GM23338 (cell line): ENCODE measurements around the gene TMEM229B. TPM values are rescaled to one million over a fixed set of nuclear protein-coding genes. Genes with fewer than 3 reads are reported as not detected.

Experiments
- ATAC-seq: fragments of 200-7000 bp; cut with Tn5 transposase; 3 replicates; pipeline ENCODE4 v1.9.1; 2020
- DNase-seq: peaks from one replicate; pipeline ENCODE4 v3.0.0-alpha.2; 2015; ENCODE audit warnings: low spot score
- H2AFZ ChIP-seq: fragments of 200-600 bp; sonication (generic); 2 replicates; pipeline ENCODE4 v1.8.0; 2016; ENCODE audit warnings: antibody characterized with exemption, mild to moderate bottlenecking, moderate library complexity
- H3F3A ChIP-seq: fragments of 200-600 bp; sonication (generic); replicated peaks from 2 replicates; pipeline ENCODE4 v1.8.0; 2017; ENCODE audit warnings: antibody characterized with exemption, mixed run types, low read depth
- H3K27ac ChIP-seq: fragments of 200-600 bp; sonication (generic); 2 replicates; pipeline ENCODE4 v1.6.1; 2016; ENCODE audit warnings: low read depth
- H3K27me3 ChIP-seq: fragments of 200-600 bp; sonication (generic); 2 replicates; pipeline ENCODE4 v1.8.0; 2016; ENCODE audit warnings: mild to moderate bottlenecking, mixed run types, moderate library complexity; ENCODE audit not compliant: insufficient read depth
- H3K36me3 ChIP-seq: fragments of 200-600 bp; sonication (generic); 2 replicates; pipeline ENCODE4 v1.8.0; 2016; ENCODE audit warnings: mild to moderate bottlenecking; ENCODE audit not compliant: insufficient read depth
- H3K4me1 ChIP-seq: fragments of 200-600 bp; sonication (generic); 2 replicates; pipeline ENCODE4 v1.8.0; 2016; ENCODE audit warnings: mild to moderate bottlenecking, moderate library complexity; ENCODE audit not compliant: insufficient read depth
- H3K4me2 ChIP-seq: fragments of 200-600 bp; sonication (generic); 2 replicates; pipeline ENCODE4 v1.7.1; 2017; ENCODE audit warnings: mixed run types
- H3K4me3 ChIP-seq: fragments of 200-600 bp; sonication (generic); 2 replicates; pipeline ENCODE4 v1.6.1; 2016; ENCODE audit warnings: mixed run types
- H3K79me2 ChIP-seq: fragments of 200-600 bp; sonication (generic); replicated peaks from 2 replicates; pipeline ENCODE4 v1.8.0; 2017; ENCODE audit warnings: mild to moderate bottlenecking; ENCODE audit not compliant: insufficient read depth
- H3K9me2 ChIP-seq: fragments of 200-600 bp; sonication (generic); 2 replicates; pipeline ENCODE4 v1.8.0; 2017; ENCODE audit not compliant: insufficient read depth
- H4K20me1 ChIP-seq: fragments of 200-600 bp; sonication (generic); replicated peaks from 2 replicates; pipeline ENCODE4 v1.8.0; 2017; ENCODE audit warnings: mild to moderate bottlenecking; ENCODE audit not compliant: insufficient read depth
- H3K27ac Mint-ChIP-seq: 2 replicates; pipeline ENCODE4 v1.8.0; 2020; ENCODE audit warnings: inconsistent platforms, mild to moderate bottlenecking, moderate library complexity, mixed read lengths
- H3K27me3 Mint-ChIP-seq: 3 replicates; pipeline ENCODE4 v1.8.0; 2022; ENCODE audit warnings: low read depth, mild to moderate bottlenecking, moderate library complexity, mixed read lengths, inconsistent platforms; ENCODE audit not compliant: insufficient read depth, poor library complexity
- H3K36me3 Mint-ChIP-seq: 3 replicates; pipeline ENCODE4 v1.8.0; 2021; ENCODE audit warnings: low read depth, mild to moderate bottlenecking, inconsistent platforms, moderate library complexity, mixed read lengths
- H3K4me1 Mint-ChIP-seq: 3 replicates; pipeline ENCODE4 v1.8.0; 2020; ENCODE audit warnings: mild to moderate bottlenecking, inconsistent platforms, mixed read lengths
- H3K4me3 Mint-ChIP-seq: 3 replicates; pipeline ENCODE4 v1.8.0; 2021; ENCODE audit warnings: moderate library complexity, mild to moderate bottlenecking, inconsistent platforms, mixed read lengths
- H3K9me3 Mint-ChIP-seq: 3 replicates; pipeline ENCODE4 v1.8.0; 2020; ENCODE audit warnings: moderate library complexity, mild to moderate bottlenecking, inconsistent platforms, mixed read lengths
- CTCF ChIP-seq, 2 experiments: fragments of 200-600 bp in 1 of 2; sonication (generic) in 1 of 2; conservative IDR thresholded peaks; 2 replicates each; pipeline versions ENCODE4 v1.5.1 to v1.6.1; 2016 to 2017; ENCODE audit warnings: antibody characterized with exemption in 2 of 2, low read depth in 2 of 2, mild to moderate bottlenecking in 2 of 2, moderate library complexity in 1 of 2
- ETS1 ChIP-seq: IDR thresholded peaks from 2 replicates; pipeline ENCODE4 v1.6.1; 2016; ENCODE audit warnings: antibody characterized with exemption
- POLR2AphosphoS5 ChIP-seq: IDR thresholded peaks from 2 replicates; pipeline ENCODE4 v1.6.1; 2016; ENCODE audit warnings: antibody characterized with exemption, low read depth
- polyA plus RNA-seq: library from polyadenylated mRNA; unstranded; fragments of >200 nt; fragmentation: Nextera tagmentation; extraction: Ambion mirVana; gene quantifications from 2 replicates; pipeline ENCODE4 v1.2.1, GENCODE V29; 2016
- total RNA-seq: library from RNA; depleted of rRNA; stranded (reverse); fragments of >200 nt; shearing (Covaris generic); gene quantifications from 2 replicates; pipeline ENCODE4 v1.2.3, GENCODE V29; 2014
- TF ChIP-seq, protein P1 (sequence below): IDR thresholded peaks from one replicate; pipeline ENCODE4 v1.6.1; 2018; ENCODE audit warnings: antibody characterized with exemption; ENCODE audit not compliant: unreplicated experiment
- TF ChIP-seq, protein P2 (sequence below): fragments of 250-450 bp; sonication (Bioruptor Pico); IDR thresholded peaks from 2 replicates; pipeline ENCODE4 v1.5.0; 2020; ENCODE audit warnings: mild to moderate bottlenecking, moderate library complexity

The TMEM229B gene
- total and polyA plus RNA-seq, 2 experiments from 2014 or later, result 0.42 to 2.4 TPM

GRCh38 chr14:67440513-67440912, 48.0 kb downstream of the TMEM229B start (continued):
- TF ChIP-seq, protein P1, sequence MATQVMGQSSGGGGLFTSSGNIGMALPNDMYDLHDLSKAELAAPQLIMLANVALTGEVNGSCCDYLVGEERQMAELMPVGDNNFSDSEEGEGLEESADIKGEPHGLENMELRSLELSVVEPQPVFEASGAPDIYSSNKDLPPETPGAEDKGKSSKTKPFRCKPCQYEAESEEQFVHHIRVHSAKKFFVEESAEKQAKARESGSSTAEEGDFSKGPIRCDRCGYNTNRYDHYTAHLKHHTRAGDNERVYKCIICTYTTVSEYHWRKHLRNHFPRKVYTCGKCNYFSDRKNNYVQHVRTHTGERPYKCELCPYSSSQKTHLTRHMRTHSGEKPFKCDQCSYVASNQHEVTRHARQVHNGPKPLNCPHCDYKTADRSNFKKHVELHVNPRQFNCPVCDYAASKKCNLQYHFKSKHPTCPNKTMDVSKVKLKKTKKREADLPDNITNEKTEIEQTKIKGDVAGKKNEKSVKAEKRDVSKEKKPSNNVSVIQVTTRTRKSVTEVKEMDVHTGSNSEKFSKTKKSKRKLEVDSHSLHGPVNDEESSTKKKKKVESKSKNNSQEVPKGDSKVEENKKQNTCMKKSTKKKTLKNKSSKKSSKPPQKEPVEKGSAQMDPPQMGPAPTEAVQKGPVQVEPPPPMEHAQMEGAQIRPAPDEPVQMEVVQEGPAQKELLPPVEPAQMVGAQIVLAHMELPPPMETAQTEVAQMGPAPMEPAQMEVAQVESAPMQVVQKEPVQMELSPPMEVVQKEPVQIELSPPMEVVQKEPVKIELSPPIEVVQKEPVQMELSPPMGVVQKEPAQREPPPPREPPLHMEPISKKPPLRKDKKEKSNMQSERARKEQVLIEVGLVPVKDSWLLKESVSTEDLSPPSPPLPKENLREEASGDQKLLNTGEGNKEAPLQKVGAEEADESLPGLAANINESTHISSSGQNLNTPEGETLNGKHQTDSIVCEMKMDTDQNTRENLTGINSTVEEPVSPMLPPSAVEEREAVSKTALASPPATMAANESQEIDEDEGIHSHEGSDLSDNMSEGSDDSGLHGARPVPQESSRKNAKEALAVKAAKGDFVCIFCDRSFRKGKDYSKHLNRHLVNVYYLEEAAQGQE, result no peak
- TF ChIP-seq CTCF (conservative IDR thresholded peaks at IDR 0.05; ENCODE audit: low read depth in 2 of 2), result no peak
- no peak for TF ChIP-seq POLR2AphosphoS5
- no peak for TF ChIP-seq ETS1

DNA sequence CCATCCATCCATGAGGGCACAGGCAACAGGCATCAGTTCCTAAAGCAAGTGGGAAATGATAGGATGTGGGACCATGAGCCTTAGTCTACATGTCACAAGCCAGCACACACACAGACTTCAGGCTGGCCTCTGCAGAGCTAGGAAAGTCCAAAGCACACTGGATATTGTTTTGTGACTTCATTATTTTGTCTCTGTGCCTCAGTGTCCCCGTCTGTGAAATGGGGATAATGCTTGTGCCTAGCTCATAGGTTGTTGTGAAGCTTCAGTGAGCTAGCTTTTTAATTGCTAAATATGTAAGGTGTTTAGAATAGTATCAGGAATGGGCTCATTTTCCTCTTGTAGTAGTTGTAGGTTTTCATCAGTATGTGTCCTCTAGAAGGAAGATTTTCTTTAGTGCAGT, 49.6 kb downstream of the TMEM229B start:
- no peak for DNase-seq
- no peaks in the 10 kb centered on the region for H3F3A ChIP-seq
- no peaks in the 10 kb centered on the region for H3K27me3 ChIP-seq
- no peak for ATAC-seq
- TF ChIP-seq ETS1, result no peak
- TF ChIP-seq, protein P1, result no peak
- TF ChIP-seq, protein P2, sequence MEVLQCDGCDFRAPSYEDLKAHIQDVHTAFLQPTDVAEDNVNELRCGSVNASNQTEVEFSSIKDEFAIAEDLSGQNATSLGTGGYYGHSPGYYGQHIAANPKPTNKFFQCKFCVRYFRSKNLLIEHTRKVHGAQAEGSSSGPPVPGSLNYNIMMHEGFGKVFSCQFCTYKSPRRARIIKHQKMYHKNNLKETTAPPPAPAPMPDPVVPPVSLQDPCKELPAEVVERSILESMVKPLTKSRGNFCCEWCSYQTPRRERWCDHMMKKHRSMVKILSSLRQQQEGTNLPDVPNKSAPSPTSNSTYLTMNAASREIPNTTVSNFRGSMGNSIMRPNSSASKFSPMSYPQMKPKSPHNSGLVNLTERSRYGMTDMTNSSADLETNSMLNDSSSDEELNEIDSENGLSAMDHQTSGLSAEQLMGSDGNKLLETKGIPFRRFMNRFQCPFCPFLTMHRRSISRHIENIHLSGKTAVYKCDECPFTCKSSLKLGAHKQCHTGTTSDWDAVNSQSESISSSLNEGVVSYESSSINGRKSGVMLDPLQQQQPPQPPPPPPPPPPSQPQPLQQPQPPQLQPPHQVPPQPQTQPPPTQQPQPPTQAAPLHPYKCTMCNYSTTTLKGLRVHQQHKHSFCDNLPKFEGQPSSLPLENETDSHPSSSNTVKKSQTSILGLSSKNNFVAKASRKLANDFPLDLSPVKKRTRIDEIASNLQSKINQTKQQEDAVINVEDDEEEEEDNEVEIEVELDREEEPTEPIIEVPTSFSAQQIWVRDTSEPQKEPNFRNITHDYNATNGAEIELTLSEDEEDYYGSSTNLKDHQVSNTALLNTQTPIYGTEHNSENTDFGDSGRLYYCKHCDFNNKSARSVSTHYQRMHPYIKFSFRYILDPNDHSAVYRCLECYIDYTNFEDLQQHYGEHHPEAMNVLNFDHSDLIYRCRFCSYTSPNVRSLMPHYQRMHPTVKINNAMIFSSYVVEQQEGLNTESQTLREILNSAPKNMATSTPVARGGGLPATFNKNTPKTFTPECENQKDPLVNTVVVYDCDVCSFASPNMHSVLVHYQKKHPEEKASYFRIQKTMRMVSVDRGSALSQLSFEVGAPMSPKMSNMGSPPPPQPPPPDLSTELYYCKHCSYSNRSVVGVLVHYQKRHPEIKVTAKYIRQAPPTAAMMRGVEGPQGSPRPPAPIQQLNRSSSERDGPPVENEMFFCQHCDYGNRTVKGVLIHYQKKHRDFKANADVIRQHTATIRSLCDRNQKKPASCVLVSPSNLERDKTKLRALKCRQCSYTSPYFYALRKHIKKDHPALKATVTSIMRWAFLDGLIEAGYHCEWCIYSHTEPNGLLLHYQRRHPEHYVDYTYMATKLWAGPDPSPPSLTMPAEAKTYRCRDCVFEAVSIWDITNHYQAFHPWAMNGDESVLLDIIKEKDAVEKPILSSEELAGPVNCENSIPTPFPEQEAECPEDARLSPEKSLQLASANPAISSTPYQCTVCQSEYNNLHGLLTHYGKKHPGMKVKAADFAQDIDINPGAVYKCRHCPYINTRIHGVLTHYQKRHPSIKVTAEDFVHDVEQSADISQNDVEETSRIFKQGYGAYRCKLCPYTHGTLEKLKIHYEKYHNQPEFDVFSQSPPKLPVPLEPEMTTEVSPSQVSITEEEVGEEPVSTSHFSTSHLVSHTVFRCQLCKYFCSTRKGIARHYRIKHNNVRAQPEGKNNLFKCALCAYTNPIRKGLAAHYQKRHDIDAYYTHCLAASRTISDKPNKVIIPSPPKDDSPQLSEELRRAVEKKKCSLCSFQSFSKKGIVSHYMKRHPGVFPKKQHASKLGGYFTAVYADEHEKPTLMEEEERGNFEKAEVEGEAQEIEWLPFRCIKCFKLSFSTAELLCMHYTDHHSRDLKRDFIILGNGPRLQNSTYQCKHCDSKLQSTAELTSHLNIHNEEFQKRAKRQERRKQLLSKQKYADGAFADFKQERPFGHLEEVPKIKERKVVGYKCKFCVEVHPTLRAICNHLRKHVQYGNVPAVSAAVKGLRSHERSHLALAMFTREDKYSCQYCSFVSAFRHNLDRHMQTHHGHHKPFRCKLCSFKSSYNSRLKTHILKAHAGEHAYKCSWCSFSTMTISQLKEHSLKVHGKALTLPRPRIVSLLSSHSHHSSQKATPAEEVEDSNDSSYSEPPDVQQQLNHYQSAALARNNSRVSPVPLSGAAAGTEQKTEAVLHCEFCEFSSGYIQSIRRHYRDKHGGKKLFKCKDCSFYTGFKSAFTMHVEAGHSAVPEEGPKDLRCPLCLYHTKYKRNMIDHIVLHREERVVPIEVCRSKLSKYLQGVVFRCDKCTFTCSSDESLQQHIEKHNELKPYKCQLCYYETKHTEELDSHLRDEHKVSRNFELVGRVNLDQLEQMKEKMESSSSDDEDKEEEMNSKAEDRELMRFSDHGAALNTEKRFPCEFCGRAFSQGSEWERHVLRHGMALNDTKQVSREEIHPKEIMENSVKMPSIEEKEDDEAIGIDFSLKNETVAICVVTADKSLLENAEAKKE (CRISPR knock-in tag), result no peak
- Mint-ChIP-seq H3K9me3 (no peaks in the 10 kb centered on the region), H3K27me3 (peaks cover 11% of the 10 kb centered on the region), H3K4me3 (no peak overlapping the region), H3K36me3 (no peaks in the 10 kb centered on the region), H3K4me1 (peaks cover 15% of the 10 kb centered on the region), H3K27ac (no peak overlapping the region)
- H2AFZ ChIP-seq, result no peak overlapping the region
- no peaks in the 10 kb centered on the region for H3K79me2 ChIP-seq
- peaks cover 11% of the 10 kb centered on the region for H3K4me1 ChIP-seq
- no peaks in the 10 kb centered on the region for H3K9me2 ChIP-seq
- H3K4me3 ChIP-seq, result no peak overlapping the region
- no peak overlapping the region for H3K27ac ChIP-seq
- H3K36me3 ChIP-seq, result no peaks in the 10 kb centered on the region
- no peak overlapping the region for H3K4me2 ChIP-seq
- H4K20me1 ChIP-seq, result no peaks in the 10 kb centered on the region
